ENCODE results near the gene SNCAIP. TPM values are rescaled to one million over a fixed set of nuclear protein-coding genes. Genes with fewer than 3 reads are reported as not detected.

Gene SNCAIP
- total RNA-seq, 3 donors from 2014 or later (not counting 1 experiment from before 2014, with no cell fraction given): 0.73 TPM; not detected in 2

GRCh38 chr5:122420091-122420490 is 108.1 kb downstream of the SNCAIP start:
- H3K4me3 Mint-ChIP-seq: no peak overlapping the region
- no peaks in the 10 kb centered on the region for H3K36me3 Mint-ChIP-seq
- H3K4me3 ChIP-seq (ENCODE audit: low read length): no peak overlapping the region
- no peaks in the 10 kb centered on the region for H3K4me1 ChIP-seq (ENCODE audit: control insufficient read depth, insufficient read depth, low read length)
- no peaks in the 10 kb centered on the region for H3K9me3 ChIP-seq (ENCODE audit: control insufficient read depth, insufficient read depth, low read length)
- H3K9me3 Mint-ChIP-seq: peaks cover 3 to 5% of the 10 kb centered on the region in 2 donors
- intact Hi-C loops (cut with micrococcal nuclease): no loop called here
- no peaks in the 10 kb centered on the region for H3K4me1 Mint-ChIP-seq
- no peak overlapping the region for H3K27ac ChIP-seq (ENCODE audit: low read length)
- 84% methylated on average over 4 of the region's 6 CpGs for WGBS (ENCODE audit: insufficient coverage)
- TF ChIP-seq CTCF (IDR thresholded peaks at IDR 0.05): no peak
- no peaks in the 10 kb centered on the region for H3K27me3 ChIP-seq (ENCODE audit: control insufficient read depth, insufficient read depth, low read length)
- H3K27ac Mint-ChIP-seq: no peak overlapping the region
- ATAC-seq (no peak), DNase-seq (no peak)
- H3K27me3 Mint-ChIP-seq (ENCODE audit: low read depth in 2 of 2): no peaks in the 10 kb centered on the region
- no peaks in the 10 kb centered on the region for H3K36me3 ChIP-seq (ENCODE audit: control insufficient read depth, insufficient read depth, low read length)

- H3K27ac Mint-ChIP-seq: no peak overlapping the region
- H3K4me3 ChIP-seq (ENCODE audit: low read length): no peak overlapping the region
- no peak overlapping the region for H3K4me3 Mint-ChIP-seq
- H3K9me3 ChIP-seq (ENCODE audit: control insufficient read depth, insufficient read depth, low read length): no peaks in the 10 kb centered on the region
- DNase-seq (no peak), ATAC-seq (no peak)
- no peaks in the 10 kb centered on the region for H3K36me3 ChIP-seq (ENCODE audit: control insufficient read depth, insufficient read depth, low read length)
- 86% methylated on average over 2 of the region's 3 CpGs for WGBS (ENCODE audit: insufficient coverage)
- intact Hi-C loops (cut with micrococcal nuclease): no loop called here
- no peaks in the 10 kb centered on the region for H3K4me1 ChIP-seq (ENCODE audit: control insufficient read depth, insufficient read depth, low read length)
- no peak for TF ChIP-seq CTCF (IDR thresholded peaks at IDR 0.05)
- no peaks in the 10 kb centered on the region for H3K27me3 ChIP-seq (ENCODE audit: control insufficient read depth, insufficient read depth, low read length)
- H3K4me1 Mint-ChIP-seq: no peaks in the 10 kb centered on the region
- H3K36me3 Mint-ChIP-seq: no peaks in the 10 kb centered on the region
- no peak overlapping the region for H3K27ac ChIP-seq (ENCODE audit: low read length)
- H3K27me3 Mint-ChIP-seq (ENCODE audit: low read depth in 2 of 2): no peaks in the 10 kb centered on the region
- H3K9me3 Mint-ChIP-seq: peaks cover 5 to 6% of the 10 kb centered on the region in 2 donors
Measured at GRCh38 chr5:122420537-122421236, 108.7 kb downstream of the SNCAIP start.

- TF ChIP-seq CTCF (IDR thresholded peaks at IDR 0.05): no peak
- Mint-ChIP-seq H3K27me3 (ENCODE audit: low read depth in 2 of 2) (no peaks in the 10 kb centered on the region), H3K36me3 (no peaks in the 10 kb centered on the region), H3K4me1 (no peaks in the 10 kb centered on the region), H3K9me3 (peaks cover 5 to 6% of the 10 kb centered on the region in 2 donors), H3K4me3 (no peak overlapping the region), H3K27ac (no peak overlapping the region)
- 72% methylated on average over 2 of the region's 2 CpGs for WGBS (ENCODE audit: insufficient coverage)
- Histone ChIP-seq H3K4me3 (ENCODE audit: low read length) (no peak overlapping the region), H3K27ac (ENCODE audit: low read length) (no peak overlapping the region), H3K4me1 (ENCODE audit: control insufficient read depth, insufficient read depth, low read length) (no peaks in the 10 kb centered on the region), H3K36me3 (ENCODE audit: control insufficient read depth, insufficient read depth, low read length) (no peaks in the 10 kb centered on the region), H3K27me3 (ENCODE audit: control insufficient read depth, insufficient read depth, low read length) (no peaks in the 10 kb centered on the region), H3K9me3 (ENCODE audit: control insufficient read depth, insufficient read depth, low read length) (no peaks in the 10 kb centered on the region)
- no peak for ATAC-seq
- DNase-seq: no peak
- intact Hi-C loops (cut with micrococcal nuclease): no loop called here
Measured at GRCh38 chr5:122421374-122422079, 109.5 kb downstream of the SNCAIP start.

Measured in natural killer cell (primary cell).